H1 (cell line): ENCODE data around the gene VAPA. TPM values are rescaled to one million over a fixed set of nuclear protein-coding genes. Genes with fewer than 3 reads are reported as not detected.

Experiments used
- CTCF ChIA-PET: fragments of 300-600 bp; sonication (Branson Sonifier 250); formaldehyde crosslinking; loops from one replicate; lab custom pipeline; 2021; ENCODE audit not compliant: partially characterized antibody; lab: Charles Lee
- POLR2A ChIA-PET: fragments of 300-600 bp; sonication (Branson Sonifier 250); formaldehyde crosslinking; loops from one replicate; lab custom pipeline; 2021; ENCODE audit warnings: inconsistent platforms; ENCODE audit not compliant: partially characterized antibody; lab: Charles Lee
- DNase-seq, 2 experiments: peaks; one replicate each; pipeline versions ENCODE4 v3.0.0 to v3.0.0-alpha.2; 2010 to 2022; ENCODE audit warnings: low spot score in 2 of 2, low read depth in 1 of 2, mixed read lengths in 1 of 2
- FAIRE-seq: peaks from 2 replicates; lab custom pipeline; 2011; peaks lifted over from hg19 to GRCh38; lab: Jason Lieb, UNC
- H2AFZ ChIP-seq: 2 replicates; pipeline ENCODE4 v1.8.1; 2012; ENCODE audit warnings: low read length, inconsistent platforms
- H2AK5ac ChIP-seq: 2 replicates; pipeline ENCODE4 v1.6.1; 2013; ENCODE audit warnings: low read depth, low read length
- H2BK120ac ChIP-seq: replicated peaks from 2 replicates; pipeline ENCODE3; 2013; ENCODE audit warnings: low read depth, low read length, inconsistent platforms
- H2BK12ac ChIP-seq: 2 replicates; pipeline ENCODE4 v1.6.1; 2013; ENCODE audit warnings: low read depth, low read length
- H2BK15ac ChIP-seq: 2 replicates; pipeline ENCODE4 v1.6.1; 2013; ENCODE audit warnings: low read length
- H2BK20ac ChIP-seq: 2 replicates; pipeline ENCODE4 v1.6.1; 2013; ENCODE audit warnings: low read length
- H2BK5ac ChIP-seq: 2 replicates; pipeline ENCODE4 v1.6.1; 2013; ENCODE audit warnings: low read depth, low read length
- H3K14ac ChIP-seq: 2 replicates; pipeline ENCODE4 v1.6.1; 2013; ENCODE audit warnings: inconsistent platforms; ENCODE audit not compliant: insufficient read length
- H3K18ac ChIP-seq: 2 replicates; pipeline ENCODE4 v1.6.1; 2013; ENCODE audit warnings: low read length; ENCODE audit errors: extremely low read depth
- H3K23ac ChIP-seq: 2 replicates; pipeline ENCODE4 v1.6.1; 2013; ENCODE audit warnings: inconsistent platforms; ENCODE audit not compliant: insufficient read length
- H3K23me2 ChIP-seq: 2 replicates; pipeline ENCODE4 v1.6.1; 2013; ENCODE audit warnings: low read depth, low read length
- H3K27ac ChIP-seq: 2 replicates; pipeline ENCODE4 v1.6.1; 2011; ENCODE audit warnings: low read depth, low read length, inconsistent platforms
- H3K27me3 ChIP-seq, 4 experiments: replicated peaks in 1 of 4; 1 replicate in 1 of 4; 2 replicates in 3 of 4; pipeline versions ENCODE4 v1.6.1 to v1.8.1; 2011 to 2013; ENCODE audit warnings: low read length in 3 of 4, mild to moderate bottlenecking in 3 of 4, inconsistent platforms in 2 of 4, mixed read lengths in 2 of 4, moderate library complexity in 1 of 4; ENCODE audit not compliant: control insufficient read depth in 3 of 4, insufficient read depth in 3 of 4; ENCODE audit errors: extremely low read depth in 1 of 4
- H3K36me3 ChIP-seq, 4 experiments: 2 replicates each; pipeline versions ENCODE4 v1.6.1 to v1.8.1; 2011 to 2013; ENCODE audit warnings: mild to moderate bottlenecking in 4 of 4, low read length in 3 of 4, moderate library complexity in 2 of 4, control low read depth in 1 of 4, inconsistent platforms in 1 of 4; ENCODE audit not compliant: insufficient read depth in 4 of 4, control insufficient read depth in 2 of 4
- H3K4ac ChIP-seq: replicated peaks from 2 replicates; pipeline ENCODE3; 2013; ENCODE audit warnings: low read length, low read depth, mixed read lengths, inconsistent platforms; ENCODE audit not compliant: insufficient read length
- H3K4me1 ChIP-seq, 4 experiments: replicated peaks in 1 of 4; 1 replicate in 1 of 4; 2 replicates in 3 of 4; pipeline versions ENCODE4 v1.6.1 to v1.8.1; 2011 to 2013; ENCODE audit warnings: low read length in 3 of 4, inconsistent platforms in 2 of 4, mixed read lengths in 1 of 4; ENCODE audit not compliant: insufficient read depth in 4 of 4, control insufficient read depth in 3 of 4
- H3K4me2 ChIP-seq, 2 experiments: 2 replicates each; pipeline versions ENCODE4 v1.6.1 to v1.8.1; 2011 to 2013; ENCODE audit warnings: low read depth in 2 of 2, low read length in 2 of 2, control low read depth in 1 of 2, inconsistent platforms in 1 of 2, mild to moderate bottlenecking in 1 of 2; ENCODE audit not compliant: insufficient read depth in 1 of 2
- H3K4me3 ChIP-seq, 4 experiments: fragments of 200-600, 300-600 bp in 1 of 4; sonication (generic), shearing (Covaris generic), sonication (Bioruptor Twin) in 1 of 4; 2 replicates each; pipeline versions ENCODE4 v1.5.1 to v1.8.1; 2011 to 2016; ENCODE audit warnings: low read length in 4 of 4, low read depth in 3 of 4, control low read depth in 2 of 4, inconsistent platforms in 2 of 4, mild to moderate bottlenecking in 2 of 4, mixed read lengths in 1 of 4, moderate library complexity in 1 of 4; ENCODE audit not compliant: insufficient read depth in 2 of 4; ENCODE audit errors: extremely low read depth in 1 of 4
- H3K56ac ChIP-seq: replicated peaks from 2 replicates; pipeline ENCODE3; 2013; ENCODE audit warnings: low read depth, mild to moderate bottlenecking, mixed read lengths, low read length, inconsistent platforms; ENCODE audit not compliant: insufficient read length
- H3K79me1 ChIP-seq: 2 replicates; pipeline ENCODE4 v1.6.1; 2013; ENCODE audit warnings: low read depth, low read length, control low read depth
- H3K79me2 ChIP-seq, 2 experiments: 2 replicates each; pipeline versions ENCODE4 v1.6.1 to v1.8.1; 2012 to 2013; ENCODE audit warnings: low read length in 2 of 2, mild to moderate bottlenecking in 2 of 2, inconsistent platforms in 1 of 2; ENCODE audit not compliant: insufficient read depth in 2 of 2, control insufficient read depth in 1 of 2
- H3K9ac ChIP-seq, 4 experiments: replicated peaks in 1 of 4; 1 replicate in 1 of 4; 2 replicates in 3 of 4; pipeline versions ENCODE4 v1.6.1 to v1.8.1; 2011 to 2013; ENCODE audit warnings: low read depth in 3 of 4, low read length in 3 of 4, control low read depth in 2 of 4, mild to moderate bottlenecking in 2 of 4, moderate library complexity in 2 of 4, inconsistent platforms in 1 of 4; ENCODE audit errors: extremely low read depth in 1 of 4
- H3K9me3 ChIP-seq, 2 experiments: 2 replicates each; pipeline versions ENCODE4 v1.6.1 to v1.8.1; 2012 to 2013; ENCODE audit warnings: mild to moderate bottlenecking in 2 of 2, moderate library complexity in 2 of 2, control low read depth in 1 of 2, inconsistent platforms in 1 of 2, low read depth in 1 of 2, low read length in 1 of 2, mixed read lengths in 1 of 2; ENCODE audit not compliant: insufficient read depth in 2 of 2
- H4K20me1 ChIP-seq, 2 experiments: replicated peaks in 1 of 2; 2 replicates each; pipeline versions ENCODE3 to v1.8.1; 2011 to 2013; ENCODE audit warnings: inconsistent platforms in 2 of 2, low read length in 2 of 2, mild to moderate bottlenecking in 1 of 2; ENCODE audit not compliant: insufficient read depth in 2 of 2, control insufficient read depth in 1 of 2
- H4K5ac ChIP-seq: 2 replicates; pipeline ENCODE4 v1.6.1; 2013; ENCODE audit warnings: low read length, low read depth, mixed read lengths, inconsistent platforms; ENCODE audit not compliant: insufficient read length
- H4K8ac ChIP-seq: 2 replicates; pipeline ENCODE4 v1.8.0; 2013; ENCODE audit warnings: mild to moderate bottlenecking, moderate library complexity, low read length, inconsistent platforms; ENCODE audit not compliant: insufficient read depth; ENCODE audit errors: extremely low read depth
- H4K91ac ChIP-seq: replicated peaks from 2 replicates; pipeline ENCODE3; 2013; ENCODE audit warnings: low read length, mixed read lengths, inconsistent platforms; ENCODE audit not compliant: insufficient read length
- KDM1A ChIP-seq: fragments of 200-600, 300-600 bp; sonication (generic); IDR thresholded peaks from 2 replicates; pipeline ENCODE4 v1.7.1; 2016; ENCODE audit warnings: mild to moderate bottlenecking, low read length, borderline replicate concordance
- KDM4A ChIP-seq: IDR thresholded peaks from one replicate; pipeline ENCODE4 v1.7.1; 2012; ENCODE audit warnings: low read depth, mild to moderate bottlenecking, moderate library complexity, low read length, inconsistent platforms; ENCODE audit not compliant: severe bottlenecking
- WGBS, 2 experiments: shearing (Covaris generic) in 1 of 2; methylation state at CpG; one replicate each; pipeline versions ENCODE4 v1.1.6 to v1.1.7; 2013 to 2015; ENCODE audit warnings: low lambda C conversion rate in 2 of 2, mixed read lengths in 2 of 2, inconsistent platforms in 1 of 2, low coverage in 1 of 2, missing lambda C conversion rate in 1 of 2; ENCODE audit not compliant: insufficient replicate concordance in 2 of 2, insufficient coverage in 1 of 2, insufficient read length in 1 of 2; ENCODE audit errors: extremely low coverage in 1 of 2, missing lambda C conversion rate in 1 of 2; 5-methylcytosine and 5-hydroxymethylcytosine counted together
- polyA plus RNA-seq, 7 experiments: library from polyadenylated mRNA; depleted of rRNA in 3 of 7; stranded (reverse) in 5 of 7; unstranded in 2 of 7; fragments of >200 nt in 5 of 7; fragments of 200-250 nt in 2 of 7; gene quantifications; 1 replicate in 5 of 7; 2 replicates in 1 of 7; 4 replicates in 1 of 7; pipeline versions ENCODE4 v1.2.1 to v1.2.3, GENCODE V29; 2011 to 2013; ENCODE audit warnings: missing spikeins in 2 of 7, mixed read lengths in 2 of 7
- total RNA-seq: library from RNA; stranded (reverse); fragmentation: NEBNext Ultra II Directional; extraction: Animal tissue kit (Norgen Biotek cat#: 25700); gene quantifications from 2 replicates; pipeline ENCODE4 v1.2.1, GENCODE V29; 2021

VAPA gene
- total and polyA plus RNA-seq, 2 of the 8 experiments (the other 6 are each of a cell fraction or from before 2014, with no cell fraction given): 79.7 to 130 TPM

DNA sequence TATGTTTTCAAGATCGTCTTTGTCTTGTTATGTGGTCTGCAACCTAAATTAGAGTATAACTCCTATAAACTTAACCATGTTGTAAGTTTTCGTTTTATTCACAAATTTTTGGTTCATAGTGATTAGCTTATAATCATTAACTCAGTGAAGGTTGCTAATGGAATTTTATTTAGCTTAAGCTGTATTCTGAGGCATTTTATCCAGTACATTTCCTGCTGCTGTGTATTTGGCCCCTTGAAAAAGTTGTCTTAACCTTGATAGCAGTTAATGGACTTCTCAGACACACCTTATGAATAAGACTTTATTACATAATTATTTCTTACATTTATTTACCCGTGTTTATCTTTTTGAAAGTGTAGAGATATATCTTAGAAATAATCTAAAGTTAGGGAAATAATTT lies 20.5 kb downstream of the VAPA start:
- no peak overlapping the region for H3K27ac ChIP-seq
- H2BK120ac ChIP-seq: no peak overlapping the region
- no peak overlapping the region for H3K56ac ChIP-seq
- no peak overlapping the region for H2BK20ac ChIP-seq
- no peak overlapping the region for H4K91ac ChIP-seq
- CTCF ChIA-PET: interaction anchor here (1.3 kb wide), 1 partner anchor 17 kb away, joined by 3 read pairs; no protein-coding TSS in a partner anchor
- no peak overlapping the region for H2AFZ ChIP-seq
- TF ChIP-seq KDM1A (no peak), KDM4A (no peak)
- no peaks in the 10 kb centered on the region for H3K79me1 ChIP-seq
- H3K14ac ChIP-seq: no peak overlapping the region
- H2BK15ac ChIP-seq: no peak overlapping the region
- H3K18ac ChIP-seq: no peak overlapping the region
- no peak overlapping the region for H3K9ac ChIP-seq
- DNase-seq (no peak), FAIRE-seq (no peak)
- H4K5ac ChIP-seq: no peak overlapping the region
- peaks cover 0 to 59% of the 10 kb centered on the region in 2 experiments; a peak in 3 of 4 replicates for H3K79me2 ChIP-seq
- H3K27me3 ChIP-seq: no peaks in the 10 kb centered on the region
- no peaks in the 10 kb centered on the region for H3K9me3 ChIP-seq
- peaks cover 0 to 1% (median 0%) of the 10 kb centered on the region in 4 experiments; a peak in 1 of 7 replicates for H3K4me1 ChIP-seq
- no peak overlapping the region for H3K4ac ChIP-seq
- no peak overlapping the region for H3K23ac ChIP-seq
- no peaks in the 10 kb centered on the region for H3K23me2 ChIP-seq
- H3K4me3 ChIP-seq: no peak overlapping the region
- H3K4me2 ChIP-seq: no peak overlapping the region
- peaks cover 2 to 43% (median 13%) of the 10 kb centered on the region in 4 experiments; a peak in 6 of 8 replicates for H3K36me3 ChIP-seq
- WGBS, 2 experiments: 90% methylated on average over 3 of the region's 3 CpGs; no CpG with 5 or more reads in 1 of the 2 experiments
- no peak overlapping the region for H2AK5ac ChIP-seq
- H4K20me1 ChIP-seq: no peaks in the 10 kb centered on the region
- POLR2A ChIA-PET: no interaction called here
- H2BK5ac ChIP-seq: no peak overlapping the region
- H2BK12ac ChIP-seq: no peak overlapping the region
- no peak overlapping the region for H4K8ac ChIP-seq
